Heart right ventricle (tissue), 16 donors: ENCODE measurements around the gene EFL1. TPM values are rescaled to one million over a fixed set of nuclear protein-coding genes. Genes with fewer than 3 reads are reported as not detected.

Experiments
- ATAC-seq, 8 donors: fragments of 200-7000 bp; cut with Tn5 transposase; one replicate each; pipeline ENCODE4 v1.9.1; 2020; ENCODE audit warnings: mild to moderate bottlenecking in 8 of 8, moderate library complexity in 8 of 8, moderate number of reproducible peaks in 1 of 8
- DNase-seq, 2 donors: peaks; one replicate each; pipeline ENCODE4 v3.0.0-alpha.2; 2020
- H3K27ac ChIP-seq, 10 donors: fragments of 200-600 bp; sonication (generic) in 2 of 10; one replicate each; pipeline versions ENCODE4 v1.5.0 to v1.8.0; 2020 to 2022; ENCODE audit warnings: mild to moderate bottlenecking in 3 of 10
- H3K27me3 ChIP-seq, 7 donors: fragments of 200-600 bp; one replicate each; pipeline ENCODE4 v1.8.0; 2021 to 2022; ENCODE audit warnings: mild to moderate bottlenecking in 2 of 7
- H3K36me3 ChIP-seq, 9 donors: fragments of 200-600 bp; sonication (generic) in 1 of 9; one replicate each; pipeline versions ENCODE4 v1.5.0 to v1.8.0; 2020 to 2022; ENCODE audit warnings: mild to moderate bottlenecking in 2 of 9
- H3K4me1 ChIP-seq, 9 donors: fragments of 200-600 bp; sonication (generic) in 1 of 9; one replicate each; pipeline versions ENCODE4 v1.5.0 to v1.8.0; 2020 to 2022; ENCODE audit warnings: mild to moderate bottlenecking in 4 of 9
- H3K4me3 ChIP-seq, 10 donors: fragments of 200-600 bp; sonication (generic) in 2 of 10; one replicate each; pipeline versions ENCODE4 v1.5.0 to v1.8.0; 2020 to 2022; ENCODE audit warnings: mild to moderate bottlenecking in 7 of 10, moderate library complexity in 2 of 10
- H3K9me3 ChIP-seq, 11 donors: fragments of 200-600 bp in 10 of 11; sonication (generic) in 2 of 11; one replicate each; pipeline versions ENCODE4 v1.5.0 to v1.8.0; 2013 to 2022; ENCODE audit warnings: mild to moderate bottlenecking in 2 of 11, control low read depth in 1 of 11, moderate library complexity in 1 of 11
- CTCF ChIP-seq, 9 donors: fragments of 200-600 bp; sonication (generic) in 2 of 9; IDR thresholded peaks; one replicate each; pipeline versions ENCODE4 v1.5.0 to v1.8.0; 2021 to 2022; ENCODE audit warnings: antibody characterized with exemption in 9 of 9, mild to moderate bottlenecking in 5 of 9, moderate library complexity in 1 of 9
- WGBS, 2 donors: extraction: QIAGEN DNeasy Blood & Tissue Kit; methylation state at CpG; one replicate each; pipeline ENCODE4 v1.1.7; 2013; ENCODE audit warnings: inconsistent platforms in 1 of 2; 5-methylcytosine and 5-hydroxymethylcytosine counted together
- intact Hi-C, 10 donors: fragments of 100-400 bp; cut with DNase I; formaldehyde crosslinking; loops; one replicate each; pipeline versions ENCODE4 v1.11.1 to v1.14.2; 2022
- polyA plus RNA-seq, 2 donors: library from polyadenylated mRNA; stranded (reverse); fragments of 200-250 nt; gene quantifications; one replicate each; pipeline ENCODE4 v1.2.3, GENCODE V29; 2013
- total RNA-seq, 10 donors: library from RNA; stranded (reverse); fragmentation: NEBNext Ultra II Directional in 3 of 10; extraction: Animal tissue kit (Norgen Biotek cat#: 25700) in 3 of 10; gene quantifications; one replicate each; pipeline versions ENCODE4 v1.2.1 to v1.2.4, GENCODE V29; 2021 to 2023
- donor health status: Arrhythmogenic right ventricular cardiomyopathy.
- donor health status: ischemic (EF 13 %, LVEDD 7.1; RV severe dilation, severe dysfunction).
- donor health status: healthy with polysubstance abuse.
- donor health status: DM: no; HTN: yes; CAD: no.
- donor health status: DM: no; HTN: no; CAD: no.
- donor health status: ischemic (EF 25% LVEDD 6.9; RV normal size, moderate dysfunction).
- donor health status: ischemic (EF 25% LVEDD 5.7; RV mildly dilated, moderate dysfunction).
- donor health status: healthy.
- donor health status: DM: yes; HTN: yes; CAD: no.
- donor health status: Ischemic cardiomyopathy.
- donor health status: ischemic (EF 35%, LVEDD 5.7; RV mildly dilated, moderate dysfunction).
- donor health status: nonischemic (EF 11% LVEDD 7.7; RV severe dilation, severe dysfunction).
- donor health status: DM: yes; HTN: yes; CAD: no.
- donor health status: PGD.
- donor health status: ischemic (EF 29% LVEDD 5.4; RV normal size, mild dysfunction).
- donor health status: nonischemic (EF 23%, LVEDD 6.1; RV moderate dilation, normal function).

EFL1 gene
- total and polyA plus RNA-seq, 12 donors, result 3.7 to 19.3 (median 13.5) TPM

GRCh38 chr15:82129149-82129692 lies 133.3 kb downstream of the EFL1 start:
- intact Hi-C loops, result no loop called here

GRCh38 chr15:82128401-82129148 lies 134.0 kb downstream of the EFL1 start:
- H3K36me3 ChIP-seq, result peaks cover 0 to 57% (median 0%) of the 10 kb centered on the region in 9 donors
- H3K4me1 ChIP-seq, result no peaks in the 10 kb centered on the region
- 74 to 85% methylated on average over 5 of the region's 5 CpGs for WGBS, 2 donors
- no peak overlapping the region for H3K4me3 ChIP-seq
- ATAC-seq (no peak), DNase-seq (no peak)
- H3K27ac ChIP-seq, result no peak overlapping the region
- TF ChIP-seq CTCF (IDR thresholded peaks at IDR 0.05), result no peak
- H3K9me3 ChIP-seq, result no peaks in the 10 kb centered on the region
- intact Hi-C loops, result no loop called here
- no peaks in the 10 kb centered on the region for H3K27me3 ChIP-seq

More at GRCh38 chr15:82129149-82129692, 133.3 kb downstream of the EFL1 start:
- no peaks in the 10 kb centered on the region for H3K4me1 ChIP-seq
- TF ChIP-seq CTCF (IDR thresholded peaks at IDR 0.05), result no peak
- ATAC-seq (no peak), DNase-seq (no peak)
- H3K27me3 ChIP-seq, result no peaks in the 10 kb centered on the region
- no peaks in the 10 kb centered on the region for H3K9me3 ChIP-seq
- no peak overlapping the region for H3K4me3 ChIP-seq
- H3K27ac ChIP-seq, result no peak overlapping the region
- H3K36me3 ChIP-seq, result peaks cover 0 to 64% (median 0%) of the 10 kb centered on the region in 9 donors
- 88 to 90% methylated on average over 1 of the region's 1 CpG for WGBS, 2 donors

DNA sequence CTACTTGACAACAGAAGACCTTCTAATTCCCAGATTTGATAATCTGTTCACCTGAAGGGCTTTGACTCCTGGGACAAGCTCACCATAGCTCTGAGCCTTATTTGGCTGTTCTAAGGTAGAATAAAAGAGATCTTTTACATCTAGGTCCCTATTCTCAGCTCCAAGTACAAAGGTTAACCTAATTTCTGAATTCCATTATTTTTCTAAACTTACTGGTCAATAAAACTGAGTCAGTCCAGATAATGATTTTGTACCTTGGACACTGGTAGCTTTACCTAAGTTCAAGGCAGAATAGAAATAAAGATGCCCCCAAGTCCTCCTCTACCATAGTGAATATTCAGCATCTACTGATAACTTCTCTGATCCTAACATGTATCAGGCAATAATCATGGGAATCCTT lies 135.0 kb downstream of the EFL1 start:
- H3K9me3 ChIP-seq, result no peaks in the 10 kb centered on the region
- intact Hi-C loops, result no loop called here
- H3K27ac ChIP-seq, result no peak overlapping the region
- H3K36me3 ChIP-seq, result peaks cover 0 to 51% (median 0%) of the 10 kb centered on the region in 9 donors
- H3K4me3 ChIP-seq, result no peak overlapping the region
- H3K4me1 ChIP-seq, result no peaks in the 10 kb centered on the region
- no peak for TF ChIP-seq CTCF (IDR thresholded peaks at IDR 0.05)
- ATAC-seq (no peak), DNase-seq (no peak)
- no peaks in the 10 kb centered on the region for H3K27me3 ChIP-seq

- peaks cover 0 to 48% (median 0%) of the 10 kb centered on the region in 9 donors for H3K36me3 ChIP-seq
- ATAC-seq (no peak), DNase-seq (no peak)
- no peak for TF ChIP-seq CTCF (IDR thresholded peaks at IDR 0.05)
- H3K4me3 ChIP-seq, result no peak overlapping the region
- intact Hi-C loops, result no loop called here
- no peaks in the 10 kb centered on the region for H3K9me3 ChIP-seq
- H3K27ac ChIP-seq, result no peak overlapping the region
- H3K4me1 ChIP-seq, result no peaks in the 10 kb centered on the region
- 97 to 99% methylated on average over 3 of the region's 3 CpGs for WGBS, 2 donors
- H3K27me3 ChIP-seq, result no peaks in the 10 kb centered on the region
These were observed 136.2 kb downstream of the EFL1 start for GRCh38 chr15:82126346-82126745.
